Hepatocyte (in vitro differentiated cells): ENCODE measurements around the gene CRYGB. TPM values are rescaled to one million over a fixed set of nuclear protein-coding genes. Genes with fewer than 3 reads are reported as not detected.

Experiments
- DNase-seq: peaks from one replicate; pipeline ENCODE4 v3.0.0-alpha.2; 2016; ENCODE audit warnings: low spot score
- H2AFZ ChIP-seq: fragments of 200-600 bp; sonication (generic); 2 replicates; pipeline ENCODE4 v1.6.0; 2016; ENCODE audit warnings: antibody characterized with exemption, mild to moderate bottlenecking
- H3K27ac ChIP-seq: fragments of 200-600 bp; sonication (generic); 2 replicates; pipeline ENCODE4 v1.5.1; 2016; ENCODE audit warnings: mild to moderate bottlenecking
- H3K27me3 ChIP-seq: fragments of 200-600 bp; sonication (generic); 2 replicates; pipeline ENCODE4 v1.6.1; 2016
- H3K36me3 ChIP-seq: fragments of 200-600 bp; sonication (generic); replicated peaks from 2 replicates; pipeline ENCODE4 v1.5.1; 2016; ENCODE audit warnings: low read depth; ENCODE audit not compliant: insufficient read depth
- H3K4me1 ChIP-seq: fragments of 200-600 bp; sonication (generic); 2 replicates; pipeline ENCODE4 v1.5.1; 2016; ENCODE audit warnings: mild to moderate bottlenecking, moderate library complexity; ENCODE audit not compliant: insufficient read depth
- H3K4me2 ChIP-seq: fragments of 200-600 bp; sonication (generic); 2 replicates; pipeline ENCODE4 v1.6.0; 2016
- H3K4me3 ChIP-seq: fragments of 200-600 bp; sonication (generic); 2 replicates; pipeline ENCODE4 v1.5.1; 2016; ENCODE audit warnings: mild to moderate bottlenecking
- H3K79me2 ChIP-seq: fragments of 200-600 bp; sonication (generic); 2 replicates; pipeline ENCODE4 v1.6.0; 2017; ENCODE audit warnings: mild to moderate bottlenecking
- H3K9me2 ChIP-seq: fragments of 200-600 bp; sonication (generic); replicated peaks from 2 replicates; pipeline ENCODE4 v1.6.0; 2017; ENCODE audit warnings: mild to moderate bottlenecking; ENCODE audit not compliant: insufficient read depth
- H3K9me3 ChIP-seq: fragments of 200-600 bp; sonication (generic); 2 replicates; pipeline ENCODE4 v1.5.1; 2016; ENCODE audit warnings: low read depth, mild to moderate bottlenecking
- H4K20me1 ChIP-seq: fragments of 200-600 bp; sonication (generic); 2 replicates; pipeline ENCODE4 v1.6.0; 2016; ENCODE audit warnings: mild to moderate bottlenecking; ENCODE audit not compliant: insufficient read depth, poor library complexity, severe bottlenecking
- EZH2 ChIP-seq: fragments of 200-600 bp; sonication (generic); IDR thresholded peaks from 2 replicates; pipeline ENCODE4 v1.6.1; 2016; ENCODE audit warnings: antibody characterized with exemption, mild to moderate bottlenecking, borderline replicate concordance
- EZH2phosphoT487 ChIP-seq: fragments of 200-600 bp; sonication (generic); IDR thresholded peaks from one replicate; pipeline ENCODE4 v1.6.1; 2018; ENCODE audit warnings: antibody characterized with exemption, mild to moderate bottlenecking, low read depth, moderate library complexity; ENCODE audit not compliant: unreplicated experiment, severe bottlenecking
- WGBS: methylation state at CpG from one replicate; pipeline ENCODE4 v1.1.6; 2016; ENCODE audit warnings: low lambda C conversion rate; ENCODE audit errors: missing lambda C conversion rate; 5-methylcytosine and 5-hydroxymethylcytosine counted together
- polyA plus RNA-seq: library from polyadenylated mRNA; unstranded; fragments of >200 nt; fragmentation: Nextera tagmentation; extraction: Ambion mirVana; gene quantifications from 2 replicates; pipeline ENCODE4 v1.2.1, GENCODE V29; 2016
- total RNA-seq: library from RNA; depleted of rRNA; stranded (reverse); fragments of >200 nt; gene quantifications from 2 replicates; pipeline ENCODE4 v1.2.3, GENCODE V29; 2014
- TF ChIP-seq, protein P1 (sequence below): fragments of 200-600 bp; sonication (generic); IDR thresholded peaks from 2 replicates; pipeline ENCODE4 v1.5.1; 2016; ENCODE audit warnings: antibody characterized with exemption, mild to moderate bottlenecking; ENCODE audit not compliant: poor library complexity

The CRYGB gene
- total and polyA plus RNA-seq, 2 experiments from 2014 or later: not detected

DNA sequence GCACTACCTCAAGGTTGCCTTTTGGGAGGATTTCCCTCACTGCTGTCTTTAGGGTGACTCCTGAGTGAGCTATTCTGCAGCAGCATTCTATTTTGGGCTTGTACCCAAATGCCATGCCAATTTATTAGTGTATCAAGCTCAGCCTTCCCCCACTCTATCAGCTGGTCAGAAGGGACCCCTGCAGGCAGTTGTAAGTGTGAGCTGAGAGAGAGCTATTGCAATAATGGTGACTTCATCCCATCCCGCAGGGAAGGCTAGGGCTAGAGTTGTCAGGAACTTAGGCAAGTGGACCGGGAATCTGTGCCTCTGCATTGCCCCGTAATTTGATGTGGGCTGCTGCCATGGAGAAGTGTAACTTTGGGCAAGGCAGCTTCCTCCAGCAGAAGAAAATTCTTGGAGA is 1.8 kb upstream of the CRYGB start:
- WGBS: 74% methylated on average over 3 of the region's 3 CpGs
- H3K79me2 ChIP-seq: no peaks in the 10 kb centered on the region

DNA sequence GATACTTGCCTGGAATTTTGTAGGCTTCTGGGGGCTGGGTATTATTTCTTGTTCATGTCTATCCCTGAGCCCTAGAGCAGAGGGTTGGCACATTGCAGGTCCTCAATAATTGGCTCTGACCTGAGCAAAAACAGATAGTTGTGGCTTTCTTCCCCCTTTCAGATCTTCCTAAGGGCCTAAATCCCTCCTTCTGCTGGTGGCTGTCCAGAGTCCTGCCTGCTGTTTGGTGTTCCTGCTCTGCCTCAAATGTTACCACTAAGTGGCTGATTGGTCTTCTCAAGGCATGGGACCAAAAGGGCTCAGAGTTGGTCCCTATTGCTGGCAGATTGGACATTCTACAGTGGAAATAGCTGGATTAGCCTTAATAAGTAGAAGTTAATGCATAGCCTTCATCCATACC is 1.1 kb upstream of the CRYGB start:
- Histone ChIP-seq H3K4me1 (peaks cover 7% of the 10 kb centered on the region), H3K27me3 (no peaks in the 10 kb centered on the region), H3K27ac (no peak overlapping the region), H3K36me3 (no peaks in the 10 kb centered on the region), H3K4me3 (no peak overlapping the region), H2AFZ (no peak overlapping the region), H4K20me1 (no peaks in the 10 kb centered on the region), H3K79me2 (no peaks in the 10 kb centered on the region), H3K4me2 (no peak overlapping the region), H3K9me2 (no peaks in the 10 kb centered on the region), H3K9me3 (no peaks in the 10 kb centered on the region)
- TF ChIP-seq, protein P1, sequence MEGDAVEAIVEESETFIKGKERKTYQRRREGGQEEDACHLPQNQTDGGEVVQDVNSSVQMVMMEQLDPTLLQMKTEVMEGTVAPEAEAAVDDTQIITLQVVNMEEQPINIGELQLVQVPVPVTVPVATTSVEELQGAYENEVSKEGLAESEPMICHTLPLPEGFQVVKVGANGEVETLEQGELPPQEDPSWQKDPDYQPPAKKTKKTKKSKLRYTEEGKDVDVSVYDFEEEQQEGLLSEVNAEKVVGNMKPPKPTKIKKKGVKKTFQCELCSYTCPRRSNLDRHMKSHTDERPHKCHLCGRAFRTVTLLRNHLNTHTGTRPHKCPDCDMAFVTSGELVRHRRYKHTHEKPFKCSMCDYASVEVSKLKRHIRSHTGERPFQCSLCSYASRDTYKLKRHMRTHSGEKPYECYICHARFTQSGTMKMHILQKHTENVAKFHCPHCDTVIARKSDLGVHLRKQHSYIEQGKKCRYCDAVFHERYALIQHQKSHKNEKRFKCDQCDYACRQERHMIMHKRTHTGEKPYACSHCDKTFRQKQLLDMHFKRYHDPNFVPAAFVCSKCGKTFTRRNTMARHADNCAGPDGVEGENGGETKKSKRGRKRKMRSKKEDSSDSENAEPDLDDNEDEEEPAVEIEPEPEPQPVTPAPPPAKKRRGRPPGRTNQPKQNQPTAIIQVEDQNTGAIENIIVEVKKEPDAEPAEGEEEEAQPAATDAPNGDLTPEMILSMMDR: no peak
- TF ChIP-seq EZH2phosphoT487 (no peak), EZH2 (no peak)
- DNase-seq: no peak

More for the DNA sequence above, 1.8 kb upstream of the CRYGB start:
- DNase-seq: no peak
- no peaks in the 10 kb centered on the region for H3K9me3 ChIP-seq
- TF ChIP-seq, protein P1: no peak
- no peaks in the 10 kb centered on the region for H4K20me1 ChIP-seq
- no peaks in the 10 kb centered on the region for H3K27me3 ChIP-seq
- no peak overlapping the region for H3K4me3 ChIP-seq
- H3K4me2 ChIP-seq: no peak overlapping the region
- no peaks in the 10 kb centered on the region for H3K36me3 ChIP-seq
- peaks cover 5% of the 10 kb centered on the region for H3K4me1 ChIP-seq
- H3K9me2 ChIP-seq: no peaks in the 10 kb centered on the region
- H2AFZ ChIP-seq: no peak overlapping the region
- no peak overlapping the region for H3K27ac ChIP-seq

DNA sequence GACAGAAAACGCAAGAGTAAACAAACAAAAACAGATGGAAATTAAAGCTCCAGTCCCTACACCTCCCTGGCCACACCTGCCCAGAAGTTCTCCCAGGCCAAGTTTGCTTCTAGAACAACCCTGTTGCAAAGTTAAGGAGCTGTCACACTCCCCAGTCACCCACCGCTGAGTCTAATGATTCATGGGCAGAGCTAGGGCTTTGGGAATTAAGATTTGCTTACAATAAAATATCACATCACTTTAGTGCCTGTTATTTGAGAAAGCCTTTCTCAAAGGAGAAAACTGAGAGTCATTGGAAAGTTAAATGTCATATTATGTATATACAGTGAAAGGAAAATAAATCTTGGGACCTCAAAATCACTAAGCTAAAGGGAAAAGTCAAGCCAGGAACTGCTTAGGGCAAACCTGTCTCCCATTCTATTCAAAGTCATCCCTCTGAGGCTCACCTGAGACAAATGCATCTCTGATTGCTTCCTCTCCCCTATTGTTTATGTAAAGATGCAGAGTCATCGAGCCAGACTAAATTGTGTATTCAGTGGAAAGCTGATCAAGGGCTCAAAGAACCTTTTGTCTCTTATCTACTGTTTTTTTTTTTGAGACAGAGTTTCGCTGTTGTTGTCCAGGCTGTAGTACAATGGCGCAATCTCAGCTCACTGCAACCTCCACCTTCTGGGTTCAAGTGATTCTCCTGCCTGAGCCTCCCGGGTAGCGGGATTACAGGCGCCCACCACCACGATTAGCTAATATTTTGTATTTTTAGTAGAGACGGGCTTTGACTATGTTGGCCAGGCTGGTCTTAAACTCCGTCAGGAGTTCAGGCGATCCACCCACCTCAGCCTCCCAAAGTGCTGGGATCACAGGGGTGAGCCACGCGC is 2.8 kb downstream of the CRYGB start:
- TF ChIP-seq EZH2 (no peak), EZH2phosphoT487 (no peak)
- TF ChIP-seq, protein P1: no peak
- H3K4me3 ChIP-seq: no peak overlapping the region
- H3K79me2 ChIP-seq: no peaks in the 10 kb centered on the region
- WGBS: 50% methylated on average over 14 of the region's 14 CpGs
- peaks cover 7% of the 10 kb centered on the region for H3K4me1 ChIP-seq
- H3K9me3 ChIP-seq: no peaks in the 10 kb centered on the region
- no peaks in the 10 kb centered on the region for H4K20me1 ChIP-seq
- H3K27ac ChIP-seq: peak overlapping the region; percentile 13
- no peaks in the 10 kb centered on the region for H3K9me2 ChIP-seq
- no peak overlapping the region for H2AFZ ChIP-seq
- H3K4me2 ChIP-seq: no peak overlapping the region
- no peaks in the 10 kb centered on the region for H3K36me3 ChIP-seq
- DNase-seq: no peak
- H3K27me3 ChIP-seq: no peaks in the 10 kb centered on the region
